Measurements from ENCODE around the gene HERC2. TPM values are rescaled to one million over a fixed set of nuclear protein-coding genes. Genes with fewer than 3 reads are reported as not detected.

The HERC2 gene
- total RNA-seq, 4 donors from 2014 or later, result 59.3 to 88.1 (median 71.0) TPM

DNA sequence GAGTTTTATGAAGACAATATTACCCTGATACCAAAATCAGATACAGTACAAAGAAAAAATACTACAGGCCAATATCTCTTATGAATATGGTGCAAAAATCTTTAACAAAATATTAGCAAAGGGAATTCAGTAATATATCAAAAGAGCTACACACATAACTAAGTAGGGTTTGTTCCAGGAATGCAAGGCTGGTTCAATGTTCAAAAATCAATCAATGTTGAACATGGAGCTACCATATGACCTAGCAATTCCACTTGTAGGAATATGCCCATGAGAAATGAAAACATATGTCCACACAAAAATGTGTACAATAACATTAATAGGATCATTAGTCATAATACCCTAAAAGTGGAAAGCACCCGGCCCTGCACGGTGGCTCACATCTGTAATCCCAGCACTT, 230.7 kb downstream of the HERC2 start:
- peaks cover 25 to 26% of the 10 kb centered on the region in 2 donors for H3K4me1 ChIP-seq
- H3K27me3 ChIP-seq, result no peaks in the 10 kb centered on the region
- no peaks in the 10 kb centered on the region for H3K36me3 ChIP-seq
- WGBS, 2 donors, result 96 to 98% methylated on average over 2 of the region's 2 CpGs
- H3K9me3 ChIP-seq, result no peaks in the 10 kb centered on the region
- intact Hi-C loops (cut with DNase I), result no loop called here
- no peak overlapping the region for H3K4me3 ChIP-seq (replicated peaks in 1 of 3)
- no peak for DNase-seq
- no peak overlapping the region for H3K27ac ChIP-seq
- no peak for TF ChIP-seq POLR2A (IDR thresholded peaks at IDR 0.05)
- TF ChIP-seq, protein P1, sequence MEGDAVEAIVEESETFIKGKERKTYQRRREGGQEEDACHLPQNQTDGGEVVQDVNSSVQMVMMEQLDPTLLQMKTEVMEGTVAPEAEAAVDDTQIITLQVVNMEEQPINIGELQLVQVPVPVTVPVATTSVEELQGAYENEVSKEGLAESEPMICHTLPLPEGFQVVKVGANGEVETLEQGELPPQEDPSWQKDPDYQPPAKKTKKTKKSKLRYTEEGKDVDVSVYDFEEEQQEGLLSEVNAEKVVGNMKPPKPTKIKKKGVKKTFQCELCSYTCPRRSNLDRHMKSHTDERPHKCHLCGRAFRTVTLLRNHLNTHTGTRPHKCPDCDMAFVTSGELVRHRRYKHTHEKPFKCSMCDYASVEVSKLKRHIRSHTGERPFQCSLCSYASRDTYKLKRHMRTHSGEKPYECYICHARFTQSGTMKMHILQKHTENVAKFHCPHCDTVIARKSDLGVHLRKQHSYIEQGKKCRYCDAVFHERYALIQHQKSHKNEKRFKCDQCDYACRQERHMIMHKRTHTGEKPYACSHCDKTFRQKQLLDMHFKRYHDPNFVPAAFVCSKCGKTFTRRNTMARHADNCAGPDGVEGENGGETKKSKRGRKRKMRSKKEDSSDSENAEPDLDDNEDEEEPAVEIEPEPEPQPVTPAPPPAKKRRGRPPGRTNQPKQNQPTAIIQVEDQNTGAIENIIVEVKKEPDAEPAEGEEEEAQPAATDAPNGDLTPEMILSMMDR (IDR thresholded peaks at IDR 0.05), result no peak

DNA sequence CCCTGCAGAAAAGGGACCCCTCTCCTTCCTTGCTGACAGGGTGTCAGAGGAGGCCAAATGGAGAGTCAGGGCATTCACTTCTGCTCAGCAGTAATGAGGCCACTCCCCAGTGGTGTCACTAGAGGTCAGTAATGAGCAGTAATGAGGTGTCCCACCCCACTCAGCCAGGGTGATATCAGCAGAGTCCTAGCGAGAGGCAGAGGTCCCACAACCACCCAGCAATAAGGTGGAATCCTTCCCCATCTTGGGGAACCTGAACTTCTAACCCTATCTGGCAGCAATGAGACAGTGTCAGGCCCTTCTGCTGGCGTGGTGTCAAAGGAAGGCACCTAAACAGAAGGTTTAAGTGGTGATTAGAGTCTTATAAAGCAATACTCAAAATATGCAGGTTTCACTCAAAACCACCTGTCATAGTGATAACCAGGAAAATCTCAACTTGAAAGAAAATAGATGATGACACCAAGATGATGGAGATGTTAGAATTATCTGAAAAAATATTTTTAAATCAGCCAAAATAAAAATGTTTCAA, 235.7 kb downstream of the HERC2 start:
- TF ChIP-seq, protein P1 (IDR thresholded peaks at IDR 0.05), result peak in 5 of 6 experiments; percentile 36 to 85 (median 73)
- no peak for TF ChIP-seq POLR2A (IDR thresholded peaks at IDR 0.05)
- peak; percentile 73 to 74 for DNase-seq
- no peaks in the 10 kb centered on the region for H3K36me3 ChIP-seq
- no peaks in the 10 kb centered on the region for H3K27me3 ChIP-seq
- intact Hi-C loops (cut with DNase I), result no loop called here
- no peak overlapping the region for H3K27ac ChIP-seq
- no peaks in the 10 kb centered on the region for H3K9me3 ChIP-seq
- H3K4me1 ChIP-seq, result no peaks in the 10 kb centered on the region
- 38 to 48% methylated on average over 2 of the region's 2 CpGs for WGBS, 2 donors
- H3K4me3 ChIP-seq (replicated peaks in 1 of 3), result no peak overlapping the region

DNA sequence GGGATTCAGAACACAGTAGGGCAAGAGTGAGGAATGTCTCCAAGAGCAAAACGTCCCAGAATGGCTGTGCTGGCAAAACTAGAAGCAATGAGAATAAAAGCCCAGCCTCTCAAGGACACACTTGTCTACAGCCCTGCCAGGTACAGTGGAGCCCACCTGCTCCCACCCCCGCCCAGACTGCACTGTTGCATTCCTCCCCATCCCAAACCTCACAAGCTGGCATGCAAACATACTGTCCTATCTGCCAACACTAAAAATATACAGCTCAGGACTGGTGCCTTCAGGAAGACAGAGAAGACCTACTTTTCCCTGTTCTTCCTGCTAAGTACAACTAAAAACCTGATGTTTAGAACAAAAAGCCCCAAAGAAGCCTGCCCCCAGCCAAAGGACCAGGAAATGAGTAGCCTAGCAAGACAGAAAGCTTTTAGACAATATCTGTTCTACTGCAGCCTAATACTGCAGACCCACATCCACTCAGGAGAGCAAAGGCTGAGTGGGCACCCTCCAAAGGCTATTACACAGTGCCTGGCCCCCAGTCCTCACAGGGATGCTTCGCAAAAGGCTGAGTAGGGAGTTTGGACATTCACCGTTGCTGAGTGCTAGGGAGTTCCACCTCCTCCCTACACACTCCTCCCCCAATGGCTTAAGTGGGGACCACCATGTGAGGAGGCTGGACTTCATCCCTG, 236.3 kb downstream of the HERC2 start:
- Histone ChIP-seq H3K27me3 (no peaks in the 10 kb centered on the region), H3K9me3 (no peaks in the 10 kb centered on the region), H3K4me1 (no peaks in the 10 kb centered on the region), H3K36me3 (no peaks in the 10 kb centered on the region), H3K27ac (no peak overlapping the region), H3K4me3 (replicated peaks in 1 of 3) (no peak overlapping the region)
- WGBS, 2 donors, result 74 to 84% methylated on average over 4 of the region's 4 CpGs
- intact Hi-C loops (cut with DNase I), result no loop called here
- TF ChIP-seq POLR2A (IDR thresholded peaks at IDR 0.05), result no peak
- TF ChIP-seq, protein P1 (IDR thresholded peaks at IDR 0.05), result no peak
- DNase-seq, result no peak

DNA sequence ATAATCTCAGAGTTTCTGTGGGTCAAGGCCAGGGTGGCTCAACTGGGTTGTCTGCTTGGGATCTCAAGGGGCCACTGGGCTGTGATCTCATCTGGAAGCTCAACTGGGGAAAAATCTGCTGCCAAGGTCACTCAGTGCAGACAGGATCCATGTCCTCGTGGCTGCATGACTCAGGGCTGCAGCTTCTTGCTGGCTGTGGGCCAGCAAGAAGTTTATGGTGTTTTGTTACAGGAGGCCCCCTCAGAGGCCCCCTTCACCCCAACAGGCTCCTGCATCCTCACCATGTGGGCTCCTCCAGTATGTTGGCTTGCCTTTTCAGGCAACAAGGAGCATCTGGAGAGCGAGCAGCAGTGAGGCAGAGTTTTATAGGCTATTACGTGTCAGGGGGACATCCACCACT, 237.4 kb downstream of the HERC2 start:
- Histone ChIP-seq H3K27ac (no peak overlapping the region), H3K36me3 (no peaks in the 10 kb centered on the region), H3K9me3 (no peaks in the 10 kb centered on the region), H3K27me3 (no peaks in the 10 kb centered on the region), H3K4me1 (no peaks in the 10 kb centered on the region), H3K4me3 (replicated peaks in 1 of 3) (no peak overlapping the region)
- DNase-seq, result no peak
- WGBS, 2 donors, result 62 to 94% methylated on average over 3 of the region's 3 CpGs
- TF ChIP-seq POLR2A (IDR thresholded peaks at IDR 0.05), result no peak
- TF ChIP-seq, protein P1 (IDR thresholded peaks at IDR 0.05), result no peak
- intact Hi-C loops (cut with DNase I), result no loop called here

DNA sequence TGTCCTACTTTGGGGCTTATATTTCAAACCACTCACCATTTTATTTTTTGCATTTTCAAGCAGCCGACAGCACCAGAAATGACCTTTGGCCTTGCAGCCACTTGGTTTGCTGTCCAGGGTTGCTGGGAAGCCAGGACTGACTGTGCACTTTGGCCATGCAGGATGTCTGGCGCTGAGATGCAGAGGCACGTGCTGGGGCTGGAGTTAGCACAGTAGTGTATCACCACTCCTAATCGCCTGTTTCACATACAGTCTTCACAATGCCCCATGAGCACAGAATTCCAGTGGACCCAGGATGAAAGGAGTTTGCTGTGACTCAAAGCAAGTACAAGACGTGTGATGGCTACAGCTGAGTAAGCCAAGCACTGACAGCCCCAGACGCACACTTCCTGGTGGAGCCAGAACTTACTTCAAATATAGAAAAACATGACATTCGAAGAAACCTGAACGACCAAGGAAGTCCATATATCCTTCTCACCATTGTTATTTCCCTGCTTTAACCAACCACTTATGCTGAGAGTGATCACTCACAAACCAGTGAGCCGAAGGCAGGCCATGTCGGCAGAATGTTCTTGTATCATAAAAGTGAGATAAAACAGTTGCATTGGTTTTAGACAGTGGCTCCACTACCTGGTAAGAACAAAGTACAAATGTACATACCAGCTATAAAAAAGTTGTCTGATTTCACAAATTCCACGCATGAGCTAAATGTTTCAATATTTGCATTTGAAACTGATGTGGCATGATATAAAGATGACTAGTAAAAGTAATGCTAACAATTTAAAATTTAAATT, 238.9 kb downstream of the HERC2 start:
- intact Hi-C loops (cut with DNase I), result no loop called here
- no peaks in the 10 kb centered on the region for H3K4me1 ChIP-seq
- no peaks in the 10 kb centered on the region for H3K27me3 ChIP-seq
- H3K4me3 ChIP-seq (replicated peaks in 1 of 3), result no peak overlapping the region
- no peaks in the 10 kb centered on the region for H3K36me3 ChIP-seq
- 62 to 67% methylated on average over 11 of the region's 11 CpGs for WGBS, 2 donors
- no peaks in the 10 kb centered on the region for H3K9me3 ChIP-seq
- TF ChIP-seq, protein P1 (IDR thresholded peaks at IDR 0.05), result no peak
- no peak for TF ChIP-seq POLR2A (IDR thresholded peaks at IDR 0.05)
- no peak for DNase-seq
- H3K27ac ChIP-seq, result no peak overlapping the region
